Neural crest cell (in vitro differentiated cells): ENCODE data around the gene PRMT1. TPM values are rescaled to one million over a fixed set of nuclear protein-coding genes. Genes with fewer than 3 reads are reported as not detected.

ENCODE experiments used
- DNase-seq: peaks from one replicate; pipeline ENCODE4 v3.0.0; 2021; ENCODE audit warnings: low read depth, mixed read lengths, low spot score
- H3K27ac Mint-ChIP-seq: one replicate; pipeline ENCODE4 v1.8.0; 2021; ENCODE audit warnings: mild to moderate bottlenecking, mixed read lengths; ENCODE audit not compliant: unreplicated experiment
- H3K27me3 Mint-ChIP-seq: 2 replicates; pipeline ENCODE4 v1.8.0; 2021; ENCODE audit warnings: low read depth, mild to moderate bottlenecking, mixed read lengths
- H3K36me3 Mint-ChIP-seq: 2 replicates; pipeline ENCODE4 v1.8.0; 2021; ENCODE audit warnings: low read depth, mild to moderate bottlenecking, mixed read lengths
- H3K4me1 Mint-ChIP-seq: 2 replicates; pipeline ENCODE4 v1.8.0; 2021; ENCODE audit warnings: mixed read lengths
- H3K4me3 Mint-ChIP-seq: one replicate; pipeline ENCODE4 v1.8.0; 2021; ENCODE audit warnings: mild to moderate bottlenecking, mixed read lengths
- H3K9me3 Mint-ChIP-seq: 2 replicates; pipeline ENCODE4 v1.8.0; 2021; ENCODE audit warnings: mixed read lengths
- total RNA-seq: library from RNA; stranded (reverse); gene quantifications from 2 replicates; pipeline ENCODE4 v1.2.1, GENCODE V29; 2021
- TF ChIP-seq, protein P1 (sequence below): fragments of 200-600 bp; sonication (generic); conservative IDR thresholded peaks from 2 replicates; pipeline ENCODE4 v1.5.0; 2021; ENCODE audit warnings: antibody characterized with exemption, mild to moderate bottlenecking

Gene PRMT1
- total RNA-seq, 1 donor from 2014 or later: 470 TPM

DNA sequence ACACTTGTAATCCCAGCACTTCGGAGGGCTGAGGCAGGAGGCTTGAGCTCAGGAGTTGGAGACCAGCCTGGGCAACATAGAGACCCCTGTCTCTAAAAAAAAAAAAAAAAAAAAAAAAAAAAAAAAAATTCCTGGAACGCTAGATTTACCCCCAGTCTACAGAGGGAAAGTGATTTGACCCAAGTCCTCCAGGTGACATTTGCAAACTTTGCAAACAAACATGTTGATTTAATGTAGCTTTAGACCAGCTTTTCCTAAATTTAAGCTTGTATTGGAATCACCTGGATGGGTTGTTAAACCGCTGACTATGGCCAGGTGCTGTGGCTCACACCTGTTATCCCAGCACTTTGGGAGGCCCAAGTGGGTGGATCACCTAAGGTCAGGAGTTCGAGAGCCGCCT lies 22.3 kb downstream of the PRMT1 start:
- no peak overlapping the region for H3K27ac Mint-ChIP-seq
- TF ChIP-seq, protein P1, sequence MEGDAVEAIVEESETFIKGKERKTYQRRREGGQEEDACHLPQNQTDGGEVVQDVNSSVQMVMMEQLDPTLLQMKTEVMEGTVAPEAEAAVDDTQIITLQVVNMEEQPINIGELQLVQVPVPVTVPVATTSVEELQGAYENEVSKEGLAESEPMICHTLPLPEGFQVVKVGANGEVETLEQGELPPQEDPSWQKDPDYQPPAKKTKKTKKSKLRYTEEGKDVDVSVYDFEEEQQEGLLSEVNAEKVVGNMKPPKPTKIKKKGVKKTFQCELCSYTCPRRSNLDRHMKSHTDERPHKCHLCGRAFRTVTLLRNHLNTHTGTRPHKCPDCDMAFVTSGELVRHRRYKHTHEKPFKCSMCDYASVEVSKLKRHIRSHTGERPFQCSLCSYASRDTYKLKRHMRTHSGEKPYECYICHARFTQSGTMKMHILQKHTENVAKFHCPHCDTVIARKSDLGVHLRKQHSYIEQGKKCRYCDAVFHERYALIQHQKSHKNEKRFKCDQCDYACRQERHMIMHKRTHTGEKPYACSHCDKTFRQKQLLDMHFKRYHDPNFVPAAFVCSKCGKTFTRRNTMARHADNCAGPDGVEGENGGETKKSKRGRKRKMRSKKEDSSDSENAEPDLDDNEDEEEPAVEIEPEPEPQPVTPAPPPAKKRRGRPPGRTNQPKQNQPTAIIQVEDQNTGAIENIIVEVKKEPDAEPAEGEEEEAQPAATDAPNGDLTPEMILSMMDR: no peak
- no peaks in the 10 kb centered on the region for H3K4me1 Mint-ChIP-seq
- peaks cover 3% of the 10 kb centered on the region for H3K36me3 Mint-ChIP-seq
- H3K4me3 Mint-ChIP-seq: no peak overlapping the region
- DNase-seq: no peak
- no peaks in the 10 kb centered on the region for H3K9me3 Mint-ChIP-seq
- no peaks in the 10 kb centered on the region for H3K27me3 Mint-ChIP-seq

DNA sequence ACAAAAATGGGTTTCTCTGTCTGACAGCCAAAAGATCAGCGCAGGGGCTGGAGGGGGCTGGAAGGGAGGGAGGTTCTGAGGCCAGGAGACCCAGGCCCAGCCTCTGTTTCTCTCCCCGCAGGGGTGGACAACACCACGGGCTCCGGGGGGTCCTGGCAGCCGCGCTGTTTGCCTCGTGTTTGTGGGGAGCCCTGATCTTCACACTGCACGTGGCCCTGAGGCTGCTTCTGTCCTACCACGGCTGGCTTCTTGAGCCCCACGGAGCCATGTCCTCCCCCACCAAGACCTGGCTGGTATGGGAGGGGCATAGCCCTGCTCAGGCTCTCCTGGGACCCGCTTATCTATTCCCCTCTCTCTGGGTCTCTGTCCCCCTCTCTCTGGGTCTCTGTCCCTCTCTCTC lies 23.5 kb downstream of the PRMT1 start:
- DNase-seq: no peak
- no peaks in the 10 kb centered on the region for H3K4me1 Mint-ChIP-seq
- H3K4me3 Mint-ChIP-seq: no peak overlapping the region
- no peaks in the 10 kb centered on the region for H3K27me3 Mint-ChIP-seq
- TF ChIP-seq, protein P1: no peak
- H3K9me3 Mint-ChIP-seq: no peaks in the 10 kb centered on the region
- H3K36me3 Mint-ChIP-seq: peaks cover 3% of the 10 kb centered on the region
- H3K27ac Mint-ChIP-seq: no peak overlapping the region

- TF ChIP-seq, protein P1: no peak
- no peaks in the 10 kb centered on the region for H3K9me3 Mint-ChIP-seq
- H3K27me3 Mint-ChIP-seq: no peaks in the 10 kb centered on the region
- H3K4me3 Mint-ChIP-seq: no peak overlapping the region
- no peak overlapping the region for H3K27ac Mint-ChIP-seq
- DNase-seq: no peak
- H3K36me3 Mint-ChIP-seq: peaks cover 3% of the 10 kb centered on the region
- H3K4me1 Mint-ChIP-seq: no peaks in the 10 kb centered on the region
Measured at GRCh38 chr19:49701271-49701786, 24.3 kb downstream of the PRMT1 start.

- Mint-ChIP-seq H3K9me3 (no peaks in the 10 kb centered on the region), H3K4me3 (no peak overlapping the region), H3K4me1 (no peaks in the 10 kb centered on the region), H3K27ac (no peak overlapping the region), H3K27me3 (no peaks in the 10 kb centered on the region), H3K36me3 (peaks cover 6% of the 10 kb centered on the region)
- TF ChIP-seq, protein P1: no peak
- no peak for DNase-seq
Measured at GRCh38 chr19:49704888-49705642, 28.0 kb downstream of the PRMT1 start.

- Mint-ChIP-seq H3K9me3 (no peaks in the 10 kb centered on the region), H3K27ac (no peak overlapping the region), H3K4me3 (no peak overlapping the region), H3K36me3 (peaks cover 13% of the 10 kb centered on the region), H3K4me1 (no peaks in the 10 kb centered on the region), H3K27me3 (no peaks in the 10 kb centered on the region)
- no peak for DNase-seq
- TF ChIP-seq, protein P1: no peak
Measured at GRCh38 chr19:49705919-49706318, 28.8 kb downstream of the PRMT1 start.
